ENCODE data around the gene SUPT7L.

GRCh38 chr2:27710640-27711430 is 47.4 kb upstream of the SUPT7L start:
- TF ChIP-seq POLR2A (IDR thresholded peaks at IDR 0.05; ENCODE audit: low read depth, low read length) (no peak), PAX5 (IDR thresholded peaks at IDR 0.05; ENCODE audit: insufficient read depth, low read length, severe bottlenecking) (no peak), POLR2AphosphoS5 (IDR thresholded peaks at IDR 0.05; ENCODE audit: low read depth, low read length) (no peak), TAF1 (IDR thresholded peaks at IDR 0.05; ENCODE audit: low read depth, low read length) (no peak)

Data from GM12891 (cell line).